H1 (cell line): Measurements from ENCODE around the gene PCSK1N.

Experiments
- CHD2 ChIP-seq: IDR thresholded peaks from 2 replicates; pipeline ENCODE4 v1.6.1; 2012; ENCODE audit warnings: low read length, improper control_type of control experiment
- CTCF ChIP-seq, 3 experiments: IDR thresholded peaks; 1 replicate in 2 of 3; 2 replicates in 1 of 3; pipeline versions ENCODE4 v1.5.1 to v1.6.1; 2011; ENCODE audit warnings: low read length in 3 of 3, mild to moderate bottlenecking in 3 of 3, inconsistent platforms in 2 of 3, low read depth in 1 of 3, moderate library complexity in 1 of 3; ENCODE audit not compliant: insufficient read depth in 1 of 3; ENCODE audit errors: control extremely low read depth in 1 of 3
- SAP30 ChIP-seq: fragments of 300-600 bp; sonication (generic); IDR thresholded peaks from 2 replicates; pipeline ENCODE4 v1.7.1; 2012; ENCODE audit warnings: low read length, moderate library complexity, mild to moderate bottlenecking, inconsistent platforms; ENCODE audit not compliant: insufficient read depth, insufficient replicate concordance

GRCh38 chrX:48818866-48819265 is 16.5 kb downstream of the PCSK1N start:
- TF ChIP-seq CHD2 (no peak), SAP30 (no peak), CTCF (IDR thresholded peaks at IDR 0.05; ENCODE audit: control extremely low read depth in 1 of 3, insufficient read depth in 1 of 3, low read depth in 1 of 3, low read length in 3 of 3) (no peak)
